GM18861 (cell line): Measurements from ENCODE around the gene KCNJ6.
"Not testable (repeated sequence)": the region's sequence is repeated elsewhere in the genome, so short reads cannot be mapped to it uniquely, and the experiment has no call there.

Experiments used
- ATAC-seq: cut with Tn5 transposase; IDR thresholded peaks from one replicate; pipeline ENCODE4 v1.9.1; 2021; ENCODE audit not compliant: unreplicated experiment

KCNJ6 gene

DNA sequence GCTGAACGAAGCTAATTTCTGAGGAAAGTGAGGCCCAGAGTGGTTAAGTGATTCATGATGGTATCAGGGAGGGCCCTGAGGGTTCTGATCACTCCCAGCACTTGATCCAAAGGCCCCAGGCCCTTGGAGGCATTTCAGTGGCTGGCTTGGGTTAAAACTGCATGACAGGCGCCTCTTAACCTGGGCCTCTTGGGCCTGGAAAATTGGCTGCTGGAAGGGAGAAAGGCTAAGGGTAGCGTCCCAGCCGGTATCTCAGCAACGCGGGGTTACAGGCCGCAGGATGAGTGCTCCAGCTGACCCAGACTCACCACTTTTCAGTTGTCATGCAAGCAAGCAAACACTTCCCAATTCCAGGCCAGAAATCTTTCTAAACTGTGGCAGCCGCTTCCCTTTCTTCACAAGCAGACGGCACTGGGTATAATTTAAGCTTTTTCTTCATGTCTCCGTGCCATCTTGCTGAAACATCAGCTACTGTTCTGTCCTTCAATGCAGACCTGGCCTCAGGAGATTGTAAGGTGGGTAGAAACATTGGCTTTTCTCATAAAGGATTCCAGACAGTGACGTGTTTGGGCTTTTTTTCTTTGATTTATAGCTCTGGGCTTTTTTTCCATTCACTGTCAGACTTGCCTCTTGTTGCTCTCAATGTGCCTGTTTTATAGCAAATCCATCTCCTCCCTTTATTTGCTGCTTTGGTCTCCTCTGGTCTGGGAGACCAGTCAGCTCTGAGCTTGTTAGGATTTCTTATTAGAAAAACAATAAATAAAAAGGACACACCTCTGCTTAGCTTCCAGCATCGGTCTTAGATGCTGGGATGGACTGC is 229.1 kb downstream of the KCNJ6 start:
- no peak for ATAC-seq

DNA sequence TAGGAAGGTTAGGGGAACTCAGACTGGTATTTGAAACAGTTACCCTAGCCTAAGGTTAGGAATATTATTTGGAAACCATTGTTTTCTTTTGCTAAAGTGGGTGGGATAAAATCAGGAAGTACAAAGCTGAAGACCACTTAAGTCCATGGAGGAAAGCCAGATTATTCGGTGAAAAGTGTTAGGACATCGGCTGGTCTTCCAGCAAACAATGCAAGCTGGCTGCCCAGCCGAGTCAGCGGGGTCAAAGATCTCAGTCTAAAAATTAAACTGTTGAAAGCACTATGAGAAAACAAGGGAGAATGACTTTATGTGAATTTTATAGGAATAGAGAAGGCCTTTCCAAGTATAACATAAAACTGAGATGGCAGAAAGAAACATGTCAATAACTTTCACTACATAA is 231.7 kb downstream of the KCNJ6 start:
- no peak for ATAC-seq

GRCh38 chr21:37684115-37684493 is 232.2 kb downstream of the KCNJ6 start:
- no peak for ATAC-seq

DNA sequence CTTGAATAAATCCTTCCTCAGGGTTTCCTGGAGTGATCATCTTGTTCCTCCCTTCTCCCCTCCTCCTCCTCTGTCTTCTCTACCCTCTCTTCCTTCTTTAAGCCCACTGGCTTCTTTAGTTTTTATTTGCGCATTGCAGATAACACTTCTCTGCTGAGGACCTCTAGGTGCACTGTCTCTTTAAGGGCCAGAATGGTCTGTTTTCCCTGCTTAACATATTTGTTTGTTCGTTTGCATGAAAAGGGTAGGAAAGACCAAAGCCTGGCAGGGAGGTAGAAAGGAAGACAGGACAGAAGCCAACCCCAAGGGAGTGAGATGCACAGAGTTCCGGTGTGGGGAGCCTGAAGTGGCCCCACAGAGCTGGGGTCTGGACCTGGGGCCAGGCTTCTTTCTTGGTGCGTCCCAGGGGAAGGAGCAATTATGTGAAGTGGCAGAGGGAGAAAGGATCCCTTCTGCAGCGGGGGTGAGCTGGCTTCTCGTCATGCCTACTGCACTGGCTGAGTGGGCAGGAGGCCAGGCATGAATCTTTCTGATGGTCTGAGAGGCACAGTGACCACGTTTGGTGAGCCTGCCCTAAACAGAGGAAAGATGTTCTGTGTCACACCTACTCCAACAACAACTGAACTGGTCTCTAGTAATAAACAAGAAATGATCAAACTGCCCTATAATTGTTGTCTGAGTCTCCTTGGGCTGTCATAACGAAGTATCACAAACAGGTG is 232.7 kb downstream of the KCNJ6 start:
- no peak for ATAC-seq

GRCh38 chr21:37682966-37683365 is 233.3 kb downstream of the KCNJ6 start:
- ATAC-seq, result no peak

DNA sequence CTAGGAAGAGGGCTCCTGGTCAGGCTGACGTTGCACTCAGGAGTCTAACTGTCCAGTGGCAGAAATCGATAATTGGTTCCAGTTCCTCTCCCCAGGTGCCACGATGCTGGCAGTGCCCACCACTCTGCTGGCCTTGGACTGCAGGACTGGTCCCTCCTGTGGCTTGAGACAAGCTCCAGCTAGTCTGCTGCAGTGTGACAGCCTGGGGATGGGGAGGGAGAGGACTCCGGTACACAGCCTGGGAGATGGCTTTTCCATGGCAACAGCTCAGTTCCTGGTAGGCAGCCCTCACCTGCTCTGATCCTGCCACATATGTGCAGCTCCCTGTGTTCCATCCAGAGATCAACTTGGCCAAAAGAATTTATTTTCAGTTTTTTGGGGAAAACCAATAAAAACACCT is 239.3 kb downstream of the KCNJ6 start:
- no peak for ATAC-seq

GRCh38 chr21:37675202-37675801 is 241.0 kb downstream of the KCNJ6 start:
- ATAC-seq, result no peak

DNA sequence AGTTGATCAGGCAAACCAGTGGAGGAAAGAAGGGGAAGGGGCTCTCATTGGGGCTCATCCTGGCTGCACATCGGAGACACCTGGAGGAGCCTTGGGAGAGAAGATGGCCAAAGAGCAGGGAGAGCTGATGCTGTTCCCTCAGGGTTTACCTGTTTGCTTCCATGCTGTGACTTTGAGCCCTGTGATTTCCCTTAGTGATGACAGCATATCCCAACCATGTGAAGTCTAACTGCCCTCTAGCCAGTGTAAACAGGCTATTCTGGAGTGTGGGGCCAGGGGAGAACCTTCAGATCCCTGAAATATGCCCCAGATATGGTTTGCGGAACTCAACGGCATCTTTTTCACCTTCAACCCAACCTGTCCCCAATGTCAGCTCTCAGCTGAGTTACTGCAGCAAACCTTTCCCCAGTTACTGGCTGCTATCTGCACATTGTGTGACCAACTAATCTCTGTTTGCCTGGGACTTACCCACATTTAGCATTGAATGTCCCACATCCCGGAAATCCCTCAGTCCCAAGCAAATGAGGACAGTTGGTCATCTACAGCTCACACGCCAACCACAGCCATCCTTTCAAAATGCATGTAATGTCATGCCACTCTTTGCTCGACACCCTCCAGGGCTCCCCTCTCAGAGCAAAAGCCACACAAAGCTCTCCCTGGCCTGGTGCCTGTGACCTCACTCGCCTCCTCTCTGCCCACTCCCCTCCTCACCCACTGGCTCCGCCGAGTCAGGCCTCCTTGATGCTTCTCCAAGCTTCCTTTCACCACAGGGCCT is 242.3 kb downstream of the KCNJ6 start:
- no peak for ATAC-seq

GRCh38 chr21:37671381-37671780 is 244.9 kb downstream of the KCNJ6 start:
- no peak for ATAC-seq

DNA sequence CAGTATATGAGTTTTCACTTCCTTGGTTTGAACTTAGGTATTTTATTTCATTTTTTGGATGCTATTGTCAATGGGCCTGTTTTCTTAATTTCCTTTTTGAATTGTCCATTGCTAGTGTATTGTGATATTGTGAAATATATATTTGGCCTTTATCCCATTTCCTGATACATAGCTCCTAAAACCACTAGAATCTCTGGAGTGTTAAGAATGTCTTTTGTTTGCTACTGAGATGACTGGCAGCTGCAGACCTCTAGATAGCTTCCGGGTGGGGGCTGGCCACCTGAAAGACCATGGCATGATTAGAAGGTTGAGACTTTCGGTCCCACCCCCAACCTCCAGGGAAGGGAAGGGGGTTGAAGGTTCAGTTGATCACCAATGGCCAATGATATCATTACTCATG is 245.4 kb downstream of the KCNJ6 start:
- ATAC-seq, result no peak

DNA sequence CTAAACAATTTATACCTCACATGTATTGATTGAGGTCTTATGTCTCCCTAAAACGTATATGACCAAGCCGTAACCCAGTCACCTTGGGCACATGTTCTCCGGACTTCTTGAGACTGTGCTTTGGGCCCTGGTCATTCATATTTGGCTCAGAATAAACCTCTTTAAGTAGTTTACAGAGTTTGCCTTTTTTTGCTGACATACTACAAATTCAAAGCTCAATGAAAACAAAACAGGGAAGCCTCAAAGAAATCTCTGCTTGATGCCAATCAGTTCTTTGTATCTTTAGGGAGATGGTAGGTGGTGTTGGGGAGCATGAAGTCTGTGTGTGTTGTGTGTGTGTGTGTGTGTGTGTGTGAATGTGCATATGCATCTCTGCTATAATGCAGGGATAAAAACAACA is 247.0 kb downstream of the KCNJ6 start:
- no peak for ATAC-seq

- ATAC-seq, result no peak
These were observed 247.6 kb downstream of the KCNJ6 start for GRCh38 chr21:37668462-37669239.

DNA sequence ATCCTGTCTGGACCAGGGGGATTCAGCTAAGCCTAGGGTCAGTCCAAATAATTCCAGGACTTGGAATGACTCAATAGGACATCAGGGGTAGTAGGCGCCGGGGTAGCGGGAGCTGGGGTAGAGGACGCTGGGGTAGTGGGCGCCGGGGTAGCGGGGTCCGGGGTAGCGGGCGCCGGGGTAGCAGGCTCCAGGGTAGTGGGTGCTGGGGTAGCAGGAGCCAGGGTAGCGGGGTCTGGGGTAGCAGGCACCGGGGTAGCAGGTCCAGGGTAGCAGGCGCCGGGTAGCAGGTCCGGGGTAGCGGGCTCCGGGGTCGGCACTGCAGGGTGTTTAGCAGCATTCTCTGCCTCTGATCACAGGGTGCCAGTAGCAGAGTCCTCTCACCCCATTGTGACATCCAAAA is 248.9 kb downstream of the KCNJ6 start:
- no peak for ATAC-seq

DNA sequence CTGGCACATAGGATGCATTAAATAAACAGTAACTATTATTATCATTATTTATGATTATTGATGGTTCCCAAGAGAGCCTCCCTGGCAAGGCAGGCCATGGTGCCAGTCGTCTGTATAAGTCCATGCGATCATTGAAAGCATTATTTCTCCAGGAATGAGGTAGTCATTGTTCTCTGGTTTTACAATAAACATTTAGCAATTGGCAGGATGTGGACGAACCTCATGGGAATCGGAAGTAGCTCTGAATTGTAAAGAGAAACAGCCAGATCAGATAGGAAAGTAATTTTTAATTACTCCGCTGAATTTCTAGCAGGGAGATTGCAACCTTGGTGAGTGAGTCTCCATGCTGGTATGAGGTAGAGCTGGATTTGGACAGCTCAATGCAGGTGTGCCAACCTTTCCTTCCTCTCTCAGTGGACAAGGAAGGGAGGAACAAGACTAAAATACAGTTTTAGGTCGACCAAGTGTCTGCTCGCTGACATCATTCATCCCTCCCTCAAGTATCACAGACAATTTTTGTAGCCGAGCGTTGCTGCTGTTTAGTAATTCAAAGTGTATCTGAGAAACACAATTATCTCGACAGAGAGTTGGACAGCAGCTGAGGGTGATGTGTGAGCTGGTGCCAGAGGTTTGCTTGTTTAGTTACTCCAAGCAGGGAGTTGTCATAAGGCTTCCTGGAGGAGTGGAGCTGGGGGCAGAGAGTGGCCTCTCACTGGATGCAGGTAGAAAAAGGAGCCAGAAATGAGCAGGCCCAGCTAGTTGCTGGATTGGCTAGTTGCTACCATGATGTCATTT is 250.8 kb downstream of the KCNJ6 start:
- ATAC-seq, result no peak

GRCh38 chr21:37662227-37662626 is 254.0 kb downstream of the KCNJ6 start:
- not testable (repeated sequence) for ATAC-seq

DNA sequence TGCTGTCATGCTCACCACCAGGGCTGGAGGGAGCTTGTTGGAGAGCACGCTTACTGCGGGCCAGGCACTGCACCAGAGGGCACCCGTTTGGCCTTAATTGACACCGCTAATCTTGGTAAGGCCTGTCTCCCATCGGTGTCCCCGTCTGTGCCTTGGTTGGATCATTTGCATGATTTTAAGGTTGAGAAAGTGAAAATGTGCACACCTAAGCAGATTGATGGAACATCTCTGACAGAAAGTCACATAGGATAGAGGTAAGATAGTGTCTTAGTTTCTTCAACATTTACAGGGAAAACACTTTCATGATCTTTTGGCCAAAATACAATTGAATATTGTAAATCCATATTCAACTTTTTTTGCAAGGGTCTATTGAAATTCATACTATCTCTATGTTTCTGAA is 255.5 kb downstream of the KCNJ6 start:
- no peak for ATAC-seq

DNA sequence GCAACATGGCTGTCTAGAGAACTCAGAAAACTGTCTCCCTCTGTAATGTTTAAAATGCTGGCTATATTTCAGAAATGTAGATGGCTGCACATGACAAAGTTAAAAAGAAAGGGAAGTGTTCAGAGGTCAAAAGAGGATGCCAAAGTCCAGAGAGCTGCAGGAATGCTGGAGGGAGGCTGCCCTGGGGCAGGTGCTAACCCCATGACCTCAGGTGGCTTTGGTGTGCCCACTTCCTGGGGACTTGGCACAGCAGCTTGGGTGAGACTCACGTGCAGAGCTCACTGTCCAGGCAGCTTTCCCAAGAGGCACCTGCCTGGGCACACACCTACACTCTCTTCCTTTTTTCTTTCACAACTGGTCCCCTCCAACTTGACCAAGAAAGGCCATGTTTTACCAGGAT is 256.4 kb downstream of the KCNJ6 start:
- no peak for ATAC-seq

GRCh38 chr21:37658817-37659458 is 257.3 kb downstream of the KCNJ6 start:
- no peak for ATAC-seq

DNA sequence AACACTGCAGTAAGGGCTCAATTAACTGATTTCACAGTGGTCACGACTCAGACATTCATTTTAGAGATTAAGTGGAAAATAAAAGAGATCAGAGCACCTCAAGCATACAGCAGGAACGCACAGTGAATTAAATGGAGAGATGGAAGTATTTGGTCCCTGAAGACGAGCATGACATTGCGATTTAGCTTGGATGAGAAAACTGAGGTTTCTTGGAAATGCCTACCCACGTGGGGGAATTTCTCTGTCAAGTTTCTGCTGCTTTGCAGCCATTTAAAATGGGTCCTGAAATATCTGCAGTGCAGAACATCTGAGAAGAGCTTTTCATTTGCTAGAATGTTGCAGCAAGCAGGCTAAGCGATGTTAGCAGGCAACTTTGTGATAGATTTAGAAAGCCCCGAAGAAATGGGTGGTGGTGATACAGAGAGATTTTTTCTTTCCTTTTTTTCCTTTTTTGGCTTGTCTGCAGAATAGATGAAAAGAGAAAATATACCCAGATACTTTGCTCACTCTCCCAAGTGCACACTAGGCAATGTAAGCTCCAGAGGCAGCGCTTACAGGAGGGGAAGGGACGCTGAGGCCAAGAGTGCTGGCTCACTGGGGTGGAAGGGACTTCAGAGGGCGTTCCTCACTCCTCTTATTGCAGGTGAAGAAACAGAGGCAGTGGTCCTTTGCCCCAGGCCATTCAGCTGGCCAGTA is 258.0 kb downstream of the KCNJ6 start:
- ATAC-seq, result no peak
